LNCaP clone FGC (cell line): ENCODE data around the gene ANO2.
"Not testable (repeated sequence)": the region's sequence is repeated elsewhere in the genome, so short reads cannot be mapped to it uniquely, and the experiment has no call there.

ENCODE experiments used
- DNase-seq: peaks from one replicate; pipeline ENCODE4 v3.0.0-alpha.2; 2011; ENCODE audit warnings: low read depth
- H3K4me3 ChIP-seq: 2 replicates; pipeline ENCODE4 v1.5.1; 2011; ENCODE audit warnings: mild to moderate bottlenecking, low read depth, low read length, control low read depth
- CTCF ChIP-seq: IDR thresholded peaks from 2 replicates; pipeline ENCODE4 v1.5.1; 2012; ENCODE audit warnings: mild to moderate bottlenecking; ENCODE audit not compliant: control insufficient read depth, insufficient read depth; ENCODE audit errors: extremely low read depth

ANO2 gene

GRCh38 chr12:5840944-5841343, 104.1 kb downstream of the ANO2 start:
- no peak for DNase-seq

GRCh38 chr12:5830111-5830510, 114.9 kb downstream of the ANO2 start:
- no peak for TF ChIP-seq CTCF

More at GRCh38 chr12:5840944-5841343, 104.1 kb downstream of the ANO2 start:
- H3K4me3 ChIP-seq = no peak overlapping the region
- no peak; the same call in none of the 2 replicates for TF ChIP-seq CTCF

GRCh38 chr12:5827591-5827990, 117.5 kb downstream of the ANO2 start:
- H3K4me3 ChIP-seq = no peak overlapping the region
- no peak for DNase-seq
- TF ChIP-seq CTCF = no peak

More at GRCh38 chr12:5830111-5830510, 114.9 kb downstream of the ANO2 start:
- DNase-seq = no peak
- H3K4me3 ChIP-seq = no peak overlapping the region

- not testable (repeated sequence) for H3K4me3 ChIP-seq, DNase-seq
Observed at GRCh38 chr12:5825761-5826160, 119.3 kb downstream of the ANO2 start.

- DNase-seq, H3K4me3 ChIP-seq: not testable (repeated sequence)
Observed at GRCh38 chr12:5818877-5819276, 126.2 kb downstream of the ANO2 start.

GRCh38 chr12:5817246-5817645, 127.8 kb downstream of the ANO2 start:
- DNase-seq = no peak
- TF ChIP-seq CTCF = no peak
- no peak overlapping the region for H3K4me3 ChIP-seq

- H3K4me3 ChIP-seq = no peak overlapping the region
- no peak for DNase-seq
- no peak for TF ChIP-seq CTCF
Observed at GRCh38 chr12:5809586-5809985, 135.5 kb downstream of the ANO2 start.

- H3K4me3 ChIP-seq = no peak overlapping the region
- no peak for TF ChIP-seq CTCF
- DNase-seq = no peak
Observed at GRCh38 chr12:5808981-5809380, 136.1 kb downstream of the ANO2 start.
